ENCODE measurements around the gene QSOX2.

QSOX2 gene

DNA sequence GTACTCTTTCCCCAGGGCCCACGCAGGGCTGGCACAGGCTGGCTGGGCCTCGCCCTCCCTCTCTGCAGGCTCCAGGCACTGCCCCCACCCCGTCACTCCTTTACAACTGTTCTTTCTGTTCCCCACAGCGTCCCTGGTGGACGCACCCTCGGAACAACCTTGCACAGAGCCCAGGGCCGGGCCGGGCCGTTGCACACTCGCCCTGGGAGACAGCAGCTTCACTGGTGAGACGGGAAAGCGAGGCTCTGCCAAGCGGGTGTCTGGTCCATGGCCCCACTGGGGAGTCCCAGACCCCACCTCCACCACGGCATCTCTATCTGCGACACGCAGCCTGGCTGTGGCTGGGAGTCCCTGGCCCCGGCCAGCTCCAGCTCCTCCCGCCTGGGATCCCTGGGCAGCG, 18.4 kb upstream of the QSOX2 start:
- no peak for DNase-seq

DNA sequence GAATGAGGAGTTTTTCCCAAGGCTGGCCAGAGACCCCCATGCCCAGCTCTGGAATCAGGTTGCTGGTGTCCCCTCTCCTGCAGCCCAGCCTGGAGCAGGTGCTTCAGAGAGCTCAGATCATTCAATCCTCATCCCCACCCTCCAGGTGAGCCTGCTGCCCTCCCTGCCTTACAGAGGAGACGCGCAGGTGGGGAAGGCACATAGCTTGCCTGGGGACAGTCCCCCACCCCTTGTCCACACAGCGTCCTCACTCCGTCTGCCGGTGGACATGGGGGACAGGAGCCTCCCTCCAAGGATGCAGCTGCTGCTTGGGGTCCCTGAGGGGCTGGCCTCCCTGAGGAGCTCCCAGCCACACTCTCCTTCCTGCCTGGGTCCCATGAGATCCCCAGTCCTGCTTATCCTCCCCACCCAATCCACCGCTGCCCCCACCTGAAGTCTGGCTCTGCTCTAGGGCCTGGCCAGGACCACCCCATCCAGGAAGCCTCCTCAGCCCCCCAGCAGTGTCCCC, 17.1 kb upstream of the QSOX2 start:
- no peak for DNase-seq

DNA sequence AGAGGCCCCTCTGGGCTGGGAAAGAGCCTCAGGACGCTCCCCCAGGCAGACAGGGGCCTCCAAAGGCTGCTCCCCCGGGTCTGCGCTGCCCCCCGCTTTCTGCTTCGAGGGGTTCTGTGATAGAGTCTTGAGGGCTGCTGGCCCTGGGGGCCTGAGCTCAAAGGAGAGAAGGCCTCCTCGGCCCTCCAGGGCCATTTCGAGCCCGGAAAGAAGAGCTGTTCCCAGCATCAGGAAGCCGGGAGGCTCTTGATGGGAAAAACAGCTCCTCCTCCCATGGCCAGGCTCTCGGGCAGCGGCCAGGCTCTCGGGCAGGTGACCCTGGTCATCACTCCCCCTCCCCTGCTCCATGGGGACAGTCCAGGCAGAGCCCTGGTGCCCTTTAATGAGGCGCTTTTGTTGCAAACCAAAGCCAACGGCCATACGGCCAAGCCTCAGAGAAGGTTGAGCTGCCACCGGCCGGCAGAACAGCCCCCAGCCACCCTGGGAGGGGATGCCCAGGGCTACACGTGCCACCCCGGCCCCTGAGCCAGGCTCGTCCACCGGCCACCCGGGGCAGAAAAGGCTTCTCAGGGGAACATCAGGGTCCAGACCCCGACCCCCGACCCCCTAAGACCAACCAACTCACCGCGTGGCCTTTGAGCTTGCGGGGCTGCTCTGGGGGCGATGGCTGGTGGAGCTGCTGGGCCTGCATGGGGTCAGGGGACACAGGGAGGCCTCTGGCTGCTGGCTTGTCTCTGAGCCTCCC, 16.2 kb upstream of the QSOX2 start:
- DNase-seq: no peak

DNA sequence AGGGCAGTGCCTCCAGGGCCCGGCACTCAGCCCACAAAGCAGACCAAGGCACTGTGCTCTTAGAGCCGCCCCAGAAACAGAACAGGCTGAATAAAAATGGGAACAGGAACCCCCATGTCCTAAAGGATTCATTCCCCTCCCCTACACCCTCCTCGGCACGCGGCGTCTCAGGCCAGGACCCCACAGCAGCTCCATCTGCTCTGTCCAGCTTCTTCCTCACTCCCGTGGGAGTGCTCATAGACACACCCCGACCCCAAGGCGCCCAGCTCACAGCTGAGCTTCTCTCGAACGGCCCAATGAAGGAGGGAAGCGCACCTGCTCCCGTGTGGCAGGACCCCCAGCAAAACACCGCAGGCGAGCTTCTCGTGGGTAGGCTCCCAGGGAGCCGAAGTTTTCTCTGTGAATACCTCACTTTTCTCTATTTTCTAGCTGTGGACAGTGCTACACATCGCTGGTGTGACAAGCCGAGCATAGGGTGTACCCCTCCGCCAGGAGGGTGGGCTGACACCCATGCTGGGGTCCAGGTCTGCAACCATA, 15.4 kb upstream of the QSOX2 start:
- no peak for DNase-seq

DNA sequence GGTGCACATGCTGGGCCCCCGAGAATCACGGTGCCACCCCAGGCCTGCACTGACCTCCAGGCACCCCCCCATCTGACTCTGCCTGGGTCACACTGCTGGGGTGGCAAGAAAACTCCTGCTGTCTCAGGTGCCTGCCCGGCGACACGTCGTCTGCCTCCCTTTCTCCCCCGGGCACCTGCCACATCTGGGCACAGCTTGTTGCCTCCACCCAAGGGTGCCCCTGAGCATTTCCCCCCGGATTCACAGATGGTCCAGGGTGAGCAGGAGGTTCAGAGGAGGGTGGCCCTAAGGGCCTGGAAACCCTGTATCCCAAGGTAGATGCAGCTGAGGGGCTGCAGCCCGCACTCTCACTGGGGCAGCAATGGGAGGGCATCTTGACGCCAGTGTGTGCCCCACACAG, 14.9 kb upstream of the QSOX2 start:
- no peak for DNase-seq

DNA sequence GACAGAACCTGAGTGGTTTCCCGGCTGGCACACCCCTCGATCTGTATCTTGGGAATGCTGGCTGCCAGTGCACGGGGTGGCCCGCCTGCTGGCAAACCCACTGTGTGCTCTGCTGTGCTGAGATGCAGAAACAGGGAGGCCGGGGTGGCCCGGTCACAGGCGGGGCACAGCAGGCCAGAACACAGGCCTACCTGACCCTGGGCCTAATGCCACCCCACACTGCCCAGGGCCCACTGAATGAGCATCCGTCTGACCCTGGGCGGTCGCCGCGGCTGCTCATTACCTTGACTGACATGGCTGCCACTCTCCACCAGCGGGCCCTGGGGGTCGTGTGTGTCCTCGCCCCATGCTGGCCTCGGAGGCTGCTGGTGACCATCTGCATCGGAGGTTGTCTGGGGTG, 14.2 kb upstream of the QSOX2 start:
- no peak for DNase-seq

DNA sequence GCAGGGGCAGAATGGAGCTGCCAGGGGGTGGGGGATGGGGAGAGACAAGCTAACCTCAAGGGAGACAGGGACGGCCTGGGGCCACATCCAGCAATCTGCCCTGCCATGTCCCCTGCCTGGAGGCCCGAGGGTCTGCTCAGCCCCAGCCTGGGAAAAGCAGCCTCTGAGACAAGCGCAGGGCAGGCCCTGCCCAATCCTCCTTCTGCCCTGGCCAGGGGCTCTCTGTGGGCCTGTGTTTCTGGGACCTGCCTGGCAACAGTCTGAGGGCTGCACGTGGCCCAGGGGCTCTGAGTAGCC, 13.9 kb upstream of the QSOX2 start:
- DNase-seq: no peak

DNA sequence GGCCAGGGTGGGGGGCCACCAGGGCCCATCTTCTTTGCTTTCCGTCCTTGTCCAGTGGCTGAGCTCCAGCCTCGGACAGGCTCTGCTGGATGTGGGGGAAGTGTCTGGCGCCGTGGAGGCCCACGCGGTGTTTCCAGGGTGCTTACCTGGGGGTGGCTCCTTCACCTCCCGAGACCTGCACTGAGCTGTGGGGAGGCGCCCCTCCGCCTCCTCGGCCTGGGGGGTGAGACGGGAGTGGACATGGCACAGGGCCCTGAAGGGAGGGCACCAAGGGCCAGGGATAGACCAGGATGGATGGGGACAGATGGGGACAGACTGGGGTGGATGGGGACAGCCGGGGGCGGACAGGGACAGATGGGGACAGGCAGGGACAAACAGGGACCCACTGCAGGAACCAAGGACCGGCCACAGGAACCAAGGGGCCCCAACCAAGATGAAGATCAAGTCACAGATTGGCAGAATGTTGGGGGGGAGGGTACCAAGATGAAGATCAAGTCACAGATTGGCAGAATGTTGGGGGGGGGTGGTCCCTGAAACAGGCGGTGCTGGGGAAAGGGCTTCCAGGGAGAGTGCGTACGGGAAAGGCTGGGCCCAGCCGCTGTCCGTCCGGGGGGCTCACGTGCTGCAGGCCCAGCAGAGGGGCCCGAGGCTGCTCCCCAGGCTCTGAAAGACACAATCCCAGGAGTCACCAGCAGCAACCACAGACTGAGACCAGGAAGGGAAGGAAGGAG, 13.3 kb upstream of the QSOX2 start:
- no peak for DNase-seq

DNA sequence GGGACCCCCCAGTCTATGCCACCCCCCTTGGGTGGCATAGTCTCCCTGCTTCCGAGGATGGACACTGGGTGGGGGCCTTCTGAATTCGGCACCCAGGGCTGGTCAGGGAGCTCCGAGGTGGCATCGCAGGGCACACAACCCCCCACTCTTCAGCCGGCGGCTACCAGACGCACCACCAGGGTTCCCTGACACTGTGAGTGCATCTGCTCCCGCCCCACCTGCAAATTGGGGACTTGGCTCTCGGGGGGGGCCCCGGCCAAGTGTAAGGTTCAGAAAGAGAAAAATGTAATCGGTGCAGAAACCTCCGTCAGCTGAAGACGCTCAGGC, 12.7 kb upstream of the QSOX2 start:
- DNase-seq: no peak

DNA sequence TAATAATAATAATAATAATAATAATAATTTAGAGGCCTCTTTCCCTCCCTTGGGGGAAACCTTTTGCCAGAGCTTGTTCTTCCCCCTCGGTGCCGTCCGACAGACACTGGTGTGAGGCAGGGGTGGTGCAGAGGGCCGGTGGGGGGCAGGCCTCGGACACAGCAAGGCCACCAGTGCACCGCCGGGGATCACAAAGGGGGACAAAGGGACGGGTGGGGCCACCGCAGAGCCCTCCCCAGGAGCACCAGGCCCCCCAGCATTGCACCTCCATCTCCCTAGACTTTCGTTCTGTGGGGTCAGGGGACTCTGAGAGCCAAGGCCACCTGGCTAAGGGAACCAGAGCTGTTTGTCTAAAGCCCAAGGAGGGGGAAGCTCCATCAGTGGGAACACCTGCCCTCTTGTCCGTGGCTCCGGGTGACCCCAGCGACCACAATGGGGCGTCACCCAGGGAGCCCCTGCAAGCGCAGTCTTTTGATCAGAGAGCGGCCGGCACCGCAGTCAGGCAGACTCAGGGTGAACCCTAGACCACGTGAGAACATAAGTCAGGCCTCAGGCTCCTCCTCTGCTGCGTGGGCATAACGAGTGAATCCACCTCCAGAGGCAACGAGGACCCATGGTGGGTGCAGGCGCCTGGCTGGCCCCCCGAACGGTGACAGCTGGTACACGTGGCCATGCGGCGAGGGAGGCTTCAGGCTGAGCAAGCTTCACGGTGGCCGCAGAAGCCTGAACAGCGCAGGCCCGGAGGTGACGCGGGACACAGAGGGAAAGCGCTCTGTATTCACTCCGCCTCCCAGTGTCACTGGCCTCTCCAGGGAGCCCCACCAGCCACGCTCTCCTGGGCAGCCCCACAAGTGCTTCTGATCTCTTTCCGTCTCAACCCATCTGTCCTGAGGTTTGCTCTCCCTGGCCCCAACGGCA, 12.0 kb upstream of the QSOX2 start:
- DNase-seq: no peak

DNA sequence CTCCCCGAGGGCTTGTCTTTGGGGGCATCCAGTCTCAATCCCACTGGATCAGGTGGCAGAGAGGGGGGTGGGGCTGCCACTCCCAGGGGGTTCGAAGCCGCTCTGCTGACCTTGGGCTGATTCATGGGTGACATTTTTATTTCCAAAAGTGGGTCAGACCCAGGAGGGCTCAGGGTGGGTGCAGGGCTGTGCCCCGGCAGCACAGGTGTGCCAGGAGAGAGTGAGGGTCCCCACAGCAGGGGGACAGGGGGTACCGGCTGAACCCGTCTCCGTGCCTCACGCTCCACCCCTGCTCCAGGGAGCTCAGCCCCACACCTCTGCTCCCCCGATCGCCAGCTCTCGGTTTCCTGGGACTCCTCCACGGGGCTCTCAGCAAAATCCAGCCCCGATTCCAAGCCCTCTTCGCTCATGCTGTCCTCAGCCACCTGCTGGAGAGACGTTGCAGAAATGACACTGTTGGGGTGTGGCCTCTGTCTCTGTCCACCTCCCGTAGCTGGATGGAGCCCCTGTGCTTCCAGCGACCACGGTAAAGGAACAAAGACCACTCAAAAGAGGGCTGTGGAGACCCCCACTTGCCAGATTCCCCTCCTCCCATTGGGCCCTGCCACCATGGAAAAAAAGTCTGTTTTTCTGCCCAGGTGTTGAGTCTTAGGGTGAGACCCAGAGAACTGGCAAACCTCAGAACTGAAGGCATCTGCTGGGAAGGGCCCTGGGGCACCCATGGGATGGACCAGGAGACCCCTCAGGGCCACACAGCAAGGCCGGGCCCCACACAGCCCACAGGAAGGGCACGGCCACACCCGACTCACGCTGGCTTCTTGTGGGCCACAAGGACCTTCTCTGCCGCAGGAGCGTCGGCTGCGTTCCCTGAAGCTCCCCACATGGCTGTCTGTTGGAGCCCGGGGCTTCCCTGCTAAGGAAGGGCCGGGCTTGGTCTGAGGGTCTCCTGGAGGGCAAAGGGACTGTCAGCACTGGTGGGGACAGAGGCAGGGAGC, 10.6 kb upstream of the QSOX2 start:
- no peak for DNase-seq

DNA sequence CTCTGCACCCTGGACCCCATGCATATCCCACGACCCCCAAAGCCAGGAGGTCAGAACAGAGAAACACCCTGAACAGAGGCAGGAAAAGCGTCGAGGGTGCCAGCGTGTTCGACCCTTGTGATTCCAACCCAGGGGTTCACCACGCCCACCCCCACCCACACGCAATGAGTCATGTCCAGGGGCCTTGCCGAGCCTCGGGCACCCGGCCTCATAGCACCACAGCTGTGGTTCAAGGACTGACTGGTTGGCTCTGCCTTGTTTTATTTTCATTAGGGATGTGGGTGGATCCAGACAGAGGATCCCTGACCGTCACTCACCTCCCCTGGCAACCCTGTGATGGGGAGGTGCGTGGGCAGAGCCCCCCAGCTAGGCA, 9.5 kb upstream of the QSOX2 start:
- no peak for DNase-seq

DNA sequence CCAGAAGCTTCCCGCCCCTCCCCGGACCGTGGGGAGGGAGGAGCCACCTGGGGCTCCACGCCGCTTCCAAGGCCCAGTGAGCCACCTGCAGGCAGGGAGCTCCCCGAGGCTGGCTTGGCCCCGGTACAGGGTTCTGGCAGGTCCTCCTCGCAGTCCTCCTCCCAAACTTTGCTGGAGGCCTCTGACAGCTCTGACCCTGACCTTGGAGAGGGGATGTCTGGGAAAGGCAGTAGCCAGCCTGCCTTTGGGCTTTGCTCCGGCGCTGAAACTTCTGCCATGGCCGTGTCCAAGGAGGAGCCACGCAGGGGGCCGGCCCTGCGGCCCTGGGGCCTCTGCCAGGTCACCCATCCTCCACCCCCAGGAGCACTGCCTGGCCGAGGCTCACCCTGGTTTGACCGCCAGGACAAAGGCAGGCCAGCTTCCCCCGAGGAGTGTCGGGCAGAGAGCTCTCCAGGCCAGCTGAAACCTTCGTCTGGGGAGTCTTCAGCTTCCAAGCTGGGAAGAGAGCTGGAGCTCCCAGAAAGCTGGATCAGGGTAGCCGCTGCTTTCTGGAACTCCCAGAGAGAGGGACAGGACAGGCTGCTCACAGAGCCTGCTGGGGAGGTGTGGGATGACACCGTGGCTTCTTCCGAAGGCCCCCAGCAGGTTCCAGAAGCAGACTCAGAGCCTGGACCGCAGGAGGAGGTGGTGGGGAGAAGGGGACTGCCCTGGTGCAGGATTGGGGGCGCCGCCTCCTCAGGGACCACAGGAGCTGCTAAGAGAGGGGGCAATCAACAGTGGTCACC, 9.0 kb upstream of the QSOX2 start:
- DNase-seq: no peak

DNA sequence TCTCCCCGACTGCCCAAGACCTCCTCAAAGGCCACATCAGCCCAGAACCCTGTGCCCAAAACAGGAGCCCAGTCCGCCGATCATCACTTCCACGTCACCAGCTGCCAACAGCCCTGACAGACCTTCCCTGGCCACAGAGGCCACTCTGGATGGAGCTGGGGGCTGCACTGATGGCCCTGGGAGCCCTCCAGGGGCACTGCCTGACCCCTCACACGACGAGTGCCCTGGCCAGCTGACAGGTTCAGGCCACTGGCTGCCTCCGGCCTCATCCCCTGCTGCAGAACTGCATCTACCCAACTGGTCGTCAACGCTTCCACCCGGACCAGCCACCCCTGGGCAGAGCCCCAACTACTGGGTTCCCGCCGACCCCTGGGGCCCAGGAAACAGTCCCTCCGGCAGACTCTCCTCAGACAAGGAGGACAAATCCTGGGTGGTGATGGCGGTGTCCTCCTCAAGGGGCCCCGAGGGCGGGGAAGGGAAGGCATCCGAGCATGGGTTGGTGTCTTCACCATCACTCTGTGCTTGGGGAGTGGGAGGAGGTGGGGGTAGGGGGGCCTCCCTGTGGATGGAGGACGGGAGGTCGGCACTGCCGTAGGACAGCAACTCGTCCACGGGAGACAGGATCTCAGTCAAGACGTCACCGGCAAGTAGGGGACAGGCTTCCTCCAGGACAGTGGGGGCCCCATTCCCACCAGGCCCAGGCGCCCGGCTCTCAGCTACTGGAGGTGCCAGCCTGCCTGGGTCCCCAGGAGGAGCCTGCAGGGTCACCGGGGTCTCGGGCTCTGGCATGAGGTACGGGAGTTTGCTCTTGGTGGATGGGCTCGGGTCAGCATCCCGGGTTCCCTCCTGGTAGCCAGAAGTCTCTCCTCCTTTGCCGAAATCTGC, 7.9 kb upstream of the QSOX2 start:
- DNase-seq: no peak

DNA sequence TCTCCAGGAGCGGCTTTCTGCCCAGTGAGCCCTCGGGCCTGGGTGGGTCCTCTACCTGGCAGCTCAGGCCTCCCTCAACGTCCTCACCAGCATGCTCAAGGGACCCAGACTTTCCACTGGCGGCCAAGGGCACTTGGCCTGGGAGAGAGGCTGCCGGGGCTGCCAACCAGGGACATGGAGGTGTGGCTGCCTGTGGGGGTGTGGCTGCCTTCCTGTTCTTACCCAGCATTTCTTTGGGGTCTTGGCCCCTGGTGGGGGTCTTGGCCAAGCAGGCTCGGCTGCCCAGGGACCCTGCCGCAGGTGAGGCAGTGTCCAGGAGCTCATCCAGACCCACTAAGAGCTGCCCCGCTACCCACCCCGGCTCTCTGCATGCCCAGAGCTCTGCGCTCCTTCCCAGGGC, 7.2 kb upstream of the QSOX2 start:
- DNase-seq: no peak

DNA sequence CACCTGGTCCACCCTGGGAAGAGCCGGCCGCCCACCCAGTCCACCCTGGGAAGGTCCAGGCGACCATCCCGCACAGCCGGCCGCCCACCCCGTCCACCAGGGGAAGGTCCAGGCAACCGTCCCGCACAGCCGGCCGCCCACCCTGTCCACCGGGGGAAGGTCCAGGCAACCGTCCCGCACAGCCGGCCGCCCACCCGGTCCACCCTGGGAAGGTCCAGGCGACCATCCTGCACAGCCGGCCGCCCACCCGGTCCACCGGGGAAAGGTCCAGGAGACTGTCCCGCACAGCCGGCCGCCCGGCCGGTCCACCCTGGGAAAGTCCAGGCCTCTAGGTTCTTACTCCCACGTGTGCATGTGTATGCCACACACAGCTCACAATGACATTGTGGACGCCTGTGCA, 6.7 kb upstream of the QSOX2 start:
- DNase-seq: no peak

DNA sequence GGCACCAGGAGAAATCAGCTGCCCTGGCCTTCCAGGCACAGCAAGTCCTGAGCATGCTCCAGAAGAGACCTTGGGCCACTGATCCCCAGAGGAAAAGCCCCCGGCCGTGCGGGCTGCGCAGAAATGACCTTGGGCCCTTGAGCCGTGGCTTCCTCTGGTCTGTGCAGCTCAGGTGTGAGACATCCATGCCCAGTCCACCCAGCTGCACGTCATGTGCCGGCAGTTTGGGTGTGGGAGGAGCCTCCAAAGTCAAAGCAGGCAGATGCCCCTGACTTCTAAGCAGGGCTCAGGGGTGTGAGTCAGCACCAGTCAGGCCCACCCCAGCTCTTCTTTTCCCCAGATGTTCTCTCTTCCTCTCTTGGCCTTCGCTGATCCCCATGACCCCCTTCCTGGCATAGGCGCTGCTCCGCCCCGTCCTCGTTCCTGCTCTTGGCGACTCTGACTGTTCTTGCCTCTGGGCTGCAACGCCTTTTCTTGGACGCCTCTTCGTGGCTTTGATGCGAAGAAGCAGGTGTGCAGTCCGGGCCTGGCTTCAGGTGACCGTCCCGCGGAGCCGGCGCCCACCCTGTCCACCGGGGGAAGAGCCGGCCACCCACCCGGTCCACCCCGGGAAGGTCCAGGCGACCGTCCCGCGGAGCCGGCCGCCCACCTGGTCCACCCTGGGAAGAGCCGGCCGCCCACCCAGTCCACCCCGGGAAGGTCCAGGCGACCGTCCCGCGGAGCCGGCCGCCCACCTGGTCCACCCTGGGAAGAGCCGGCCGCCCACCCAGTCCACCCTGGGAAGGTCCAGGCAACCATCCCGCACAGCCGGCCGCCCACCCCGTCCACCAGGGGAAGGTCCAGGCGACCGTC, 5.9 kb upstream of the QSOX2 start:
- DNase-seq: no peak

DNA sequence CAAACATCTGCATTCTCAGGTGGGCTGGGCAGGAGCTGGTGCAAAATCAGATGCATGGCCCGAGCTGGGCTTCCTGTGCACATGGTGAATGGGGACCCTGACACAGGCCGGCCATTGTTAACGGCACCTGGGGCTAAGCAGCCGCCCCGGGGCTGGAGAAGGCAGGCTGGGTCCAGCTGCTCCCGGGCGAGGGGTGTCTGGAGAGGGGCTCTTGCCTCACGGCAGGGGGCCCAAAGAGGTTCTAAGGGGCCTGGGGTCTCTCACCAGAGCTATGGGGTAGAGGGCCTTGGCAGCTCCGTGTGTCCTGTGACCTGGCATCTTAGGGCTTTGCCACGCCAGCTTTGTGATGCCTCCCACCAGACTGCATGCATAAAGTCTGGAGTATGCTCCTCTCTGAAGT, 5.1 kb upstream of the QSOX2 start:
- DNase-seq: no peak

DNA sequence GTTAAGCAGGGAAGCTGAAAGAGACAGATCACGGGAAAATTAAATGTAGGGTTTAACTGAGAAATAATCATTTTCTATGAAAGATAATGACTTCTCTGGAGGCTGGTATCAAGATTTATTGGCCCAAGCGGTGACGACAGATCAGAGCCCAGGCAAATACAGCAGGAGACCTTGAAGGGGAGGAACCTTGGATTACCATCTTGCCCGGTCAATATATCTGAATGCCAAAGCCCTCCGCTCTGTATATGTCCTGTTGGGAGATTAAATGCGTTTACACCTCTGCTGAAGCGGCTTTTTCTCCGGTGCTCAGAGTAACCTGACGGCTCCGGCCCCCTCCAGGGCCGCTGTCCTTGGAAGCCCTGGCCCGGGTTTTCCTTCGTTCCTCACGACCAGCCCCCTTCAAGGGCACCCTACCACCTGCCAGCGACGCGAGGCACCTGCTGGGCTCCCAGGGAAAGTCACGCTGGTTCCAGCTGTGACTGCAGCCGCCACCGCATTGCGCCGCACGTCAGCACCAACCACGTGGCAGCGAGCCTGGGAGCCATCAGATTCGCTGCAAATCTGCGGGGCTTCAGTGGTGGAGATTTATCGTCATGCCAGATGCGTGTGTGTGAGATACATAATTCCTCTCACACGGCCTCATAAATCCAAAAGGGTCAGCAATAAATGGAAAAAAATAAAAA, 4.4 kb upstream of the QSOX2 start:
- no peak for DNase-seq

Data from activated naive CD4-positive, alpha-beta T cell treated with anti-CD3 and anti-CD28 coated beads, Interleukin-2, amount 50 U/mL, for 16 hours (primary cell).